GM12801 (cell line): ENCODE data around the gene VPS18.
A peak's percentile ranks its signal among the peaks of the same experiment; 100 is the strongest.

Experiments used
- TF ChIP-seq, protein P1 (sequence below): IDR thresholded peaks from one replicate; pipeline ENCODE4 v1.5.1; 2011; ENCODE audit warnings: control low read depth; ENCODE audit not compliant: insufficient read length; ENCODE audit errors: extremely low read depth

VPS18 gene

DNA sequence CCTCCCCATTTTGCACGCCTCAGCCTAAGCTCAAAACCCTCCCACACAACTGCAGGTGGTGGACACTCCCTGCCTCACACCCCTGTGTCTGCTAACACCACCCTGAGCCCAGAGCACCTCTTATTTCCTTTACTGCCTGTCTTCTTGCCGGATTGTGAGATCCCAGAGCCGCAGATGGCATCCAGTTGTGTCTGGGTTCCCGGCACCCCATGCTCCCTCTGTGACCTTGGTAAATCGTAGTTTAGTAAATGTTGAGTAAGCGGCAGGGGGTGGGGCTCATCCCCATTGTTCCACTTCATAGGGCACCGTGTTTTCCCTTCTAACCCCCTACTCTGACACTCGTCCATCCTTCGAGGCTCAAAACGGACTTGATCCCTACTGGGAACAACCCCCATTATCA is 35.5 kb upstream of the VPS18 start:
- TF ChIP-seq, protein P1, sequence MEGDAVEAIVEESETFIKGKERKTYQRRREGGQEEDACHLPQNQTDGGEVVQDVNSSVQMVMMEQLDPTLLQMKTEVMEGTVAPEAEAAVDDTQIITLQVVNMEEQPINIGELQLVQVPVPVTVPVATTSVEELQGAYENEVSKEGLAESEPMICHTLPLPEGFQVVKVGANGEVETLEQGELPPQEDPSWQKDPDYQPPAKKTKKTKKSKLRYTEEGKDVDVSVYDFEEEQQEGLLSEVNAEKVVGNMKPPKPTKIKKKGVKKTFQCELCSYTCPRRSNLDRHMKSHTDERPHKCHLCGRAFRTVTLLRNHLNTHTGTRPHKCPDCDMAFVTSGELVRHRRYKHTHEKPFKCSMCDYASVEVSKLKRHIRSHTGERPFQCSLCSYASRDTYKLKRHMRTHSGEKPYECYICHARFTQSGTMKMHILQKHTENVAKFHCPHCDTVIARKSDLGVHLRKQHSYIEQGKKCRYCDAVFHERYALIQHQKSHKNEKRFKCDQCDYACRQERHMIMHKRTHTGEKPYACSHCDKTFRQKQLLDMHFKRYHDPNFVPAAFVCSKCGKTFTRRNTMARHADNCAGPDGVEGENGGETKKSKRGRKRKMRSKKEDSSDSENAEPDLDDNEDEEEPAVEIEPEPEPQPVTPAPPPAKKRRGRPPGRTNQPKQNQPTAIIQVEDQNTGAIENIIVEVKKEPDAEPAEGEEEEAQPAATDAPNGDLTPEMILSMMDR: no peak

DNA sequence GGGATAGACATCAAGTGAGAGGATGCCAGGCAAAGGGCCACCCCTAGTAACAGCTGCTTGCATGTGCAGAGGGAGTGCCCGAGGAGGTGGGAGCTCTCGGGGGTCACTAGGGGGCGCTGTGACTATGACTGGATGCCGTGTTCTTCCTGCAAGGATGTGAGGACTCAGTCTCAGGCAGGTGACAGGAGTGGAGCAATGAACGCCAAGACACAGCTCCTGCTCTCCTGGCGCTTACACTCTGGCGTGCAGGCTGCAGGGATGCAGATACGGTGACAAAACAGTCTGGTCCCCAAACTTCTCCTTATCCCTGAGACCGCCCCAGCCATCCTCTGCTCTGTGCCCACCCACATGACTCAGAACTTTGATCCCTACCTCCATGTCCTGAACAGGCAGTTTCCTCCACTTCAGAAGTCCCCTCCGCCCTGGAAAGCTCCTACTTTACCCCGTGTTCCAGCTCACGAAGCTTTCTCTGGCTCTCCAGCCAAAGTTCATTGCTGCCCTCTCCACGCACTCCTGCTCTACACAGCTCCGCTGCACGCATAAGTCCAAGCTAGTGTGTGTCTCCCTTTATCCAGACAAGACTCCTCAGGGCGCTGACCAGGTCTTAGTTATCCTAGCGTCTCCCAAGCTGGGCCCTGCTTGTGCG is 34.9 kb upstream of the VPS18 start:
- TF ChIP-seq, protein P1: peak; percentile 74

DNA sequence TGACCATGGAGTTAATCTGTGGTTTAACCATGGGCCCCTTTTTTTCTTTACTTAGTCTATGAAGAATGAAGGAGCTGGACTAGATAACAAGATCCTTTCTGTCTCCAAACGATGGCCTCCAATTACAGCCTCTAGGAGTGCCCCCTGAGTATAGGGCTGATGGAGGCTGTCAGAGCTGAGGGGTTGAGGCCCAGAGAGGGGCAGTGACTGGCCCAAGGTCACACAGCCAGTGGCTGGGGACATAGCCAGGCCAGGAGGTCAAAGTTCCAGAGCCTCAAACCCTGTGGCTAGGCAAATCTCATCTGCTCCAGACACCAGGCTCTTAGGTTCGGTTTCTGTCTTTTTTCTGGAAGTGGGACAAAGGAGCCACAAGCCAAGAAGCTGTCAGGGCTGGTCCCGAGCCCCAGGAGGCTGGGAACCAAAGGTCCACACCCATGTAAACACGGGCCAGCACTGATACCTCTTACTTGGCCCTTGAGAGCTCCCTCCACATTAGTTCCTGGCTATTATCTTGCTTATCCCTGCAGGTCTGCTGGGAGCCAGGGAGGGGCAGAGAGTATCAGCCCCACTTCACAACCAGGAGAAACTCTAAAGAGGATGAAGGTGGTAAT is 30.5 kb upstream of the VPS18 start:
- TF ChIP-seq, protein P1: no peak

DNA sequence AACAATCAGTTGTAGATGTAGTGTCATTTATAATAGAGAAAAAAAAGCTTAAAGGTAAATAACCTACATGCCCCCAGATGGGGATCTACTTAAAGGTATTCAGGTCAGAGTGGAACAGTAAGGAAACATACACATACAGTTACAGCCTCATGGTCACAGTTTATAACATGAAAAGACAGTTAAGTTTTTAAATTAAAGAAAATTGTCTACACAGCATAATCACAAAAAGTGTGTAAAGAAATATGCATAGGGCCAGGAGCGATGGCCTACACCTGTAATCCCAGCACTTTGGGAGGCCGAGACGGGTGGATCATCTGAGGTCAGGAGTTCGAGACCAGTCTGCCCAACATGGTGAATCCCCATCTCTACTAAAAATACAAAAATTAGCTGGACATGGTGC is 27.1 kb upstream of the VPS18 start:
- TF ChIP-seq, protein P1: no peak

DNA sequence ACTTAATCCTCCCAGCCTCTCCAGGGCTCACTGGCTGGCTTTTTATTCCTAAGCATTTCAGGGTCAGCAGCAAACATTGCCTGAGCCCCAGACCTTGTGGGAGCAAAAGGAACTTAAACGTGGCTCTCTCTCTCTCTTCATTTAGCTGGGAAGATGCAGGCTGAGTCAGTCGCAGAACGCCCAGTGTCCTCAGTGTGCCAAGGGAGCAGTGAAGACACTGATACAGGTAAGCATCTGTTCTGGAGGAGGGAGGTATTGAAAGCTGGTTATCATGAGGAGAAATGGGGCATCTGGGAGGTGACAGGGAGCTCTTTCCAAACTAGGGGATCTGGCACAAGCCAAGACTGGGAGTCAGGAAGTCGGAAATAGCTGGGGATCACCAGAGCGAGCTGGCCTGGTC is 24.6 kb upstream of the VPS18 start:
- TF ChIP-seq, protein P1: no peak

DNA sequence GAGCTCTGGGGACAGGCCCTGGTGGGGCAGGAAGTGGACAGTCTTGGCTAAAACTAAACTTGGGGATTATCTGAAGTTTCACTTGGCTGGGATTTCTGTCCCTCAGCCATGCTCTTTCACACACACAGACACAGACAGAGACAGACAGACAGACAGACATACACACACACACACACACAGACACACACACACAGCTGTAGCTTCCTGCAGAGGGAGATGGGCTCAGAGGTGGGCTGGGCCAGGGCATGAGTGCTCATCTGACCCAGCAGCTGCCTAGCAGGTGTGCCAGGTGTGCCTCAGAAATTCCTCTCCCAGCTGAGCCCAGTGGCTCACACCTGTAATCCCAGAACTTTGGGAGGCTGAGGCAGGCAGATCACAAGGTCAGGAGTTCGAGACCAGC is 23.5 kb upstream of the VPS18 start:
- TF ChIP-seq, protein P1: no peak

DNA sequence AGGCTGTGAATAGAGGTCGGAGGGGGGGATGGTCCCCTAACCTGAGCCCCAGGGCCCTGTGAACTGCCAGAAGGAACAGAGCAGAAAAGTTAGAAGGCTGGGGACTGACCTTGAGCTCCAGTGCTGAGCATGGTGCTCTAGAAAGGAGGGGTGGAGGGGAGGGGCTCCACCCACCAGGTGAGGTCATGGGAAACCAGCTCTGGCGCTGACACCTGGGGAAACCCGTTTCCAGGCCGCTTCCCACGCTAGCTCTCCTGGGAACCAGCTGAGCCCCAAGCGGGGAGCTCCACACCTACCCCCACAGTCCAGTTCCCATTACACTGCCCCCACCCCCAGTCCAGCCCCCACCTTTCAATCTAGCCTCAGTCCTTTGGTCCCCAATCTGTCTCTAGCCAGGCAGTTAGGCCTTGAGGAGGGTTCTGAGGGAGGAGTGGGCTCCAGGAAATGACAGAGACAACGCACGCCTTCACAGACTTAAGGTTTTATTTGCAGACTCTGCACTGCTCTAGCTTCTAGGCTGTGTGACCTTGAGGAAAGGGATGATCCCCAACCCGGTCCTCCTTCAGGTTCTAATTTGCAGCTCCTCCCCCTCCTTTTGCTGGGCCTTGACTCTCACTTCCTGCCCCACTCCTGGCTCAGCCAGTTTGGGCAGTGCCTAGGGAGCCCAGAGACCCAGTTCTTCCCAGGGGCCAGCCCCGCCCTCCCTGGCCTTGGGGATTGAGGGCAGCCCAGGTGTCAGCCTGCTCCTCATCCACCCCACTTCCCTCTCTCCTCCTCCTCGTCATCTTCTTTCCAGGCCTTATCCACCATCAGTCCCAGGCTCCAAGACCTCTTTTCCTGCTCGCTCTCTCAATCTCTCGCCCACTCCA is 22.3 kb upstream of the VPS18 start:
- TF ChIP-seq, protein P1: no peak
